K562 (cell line): ENCODE measurements around the gene PSMD14. TPM values are rescaled to one million over a fixed set of nuclear protein-coding genes. Genes with fewer than 3 reads are reported as not detected.

Experiments
- ATAC-seq: fragments of 200-7000 bp; cut with Tn5 transposase; 3 replicates; pipeline ENCODE4 v1.9.1; 2020; ENCODE audit warnings: moderate library complexity
- BruUV-seq: library from RNA; stranded (reverse); fragments of 400-500 nt; replicated peaks from 2 replicates; lab custom pipeline; 2021; lab: Mats Ljungman, UMichigan
- CTCF ChIA-PET: fragments of 300-600 bp; formaldehyde crosslinking; extraction: SDS; loops from one replicate; lab custom pipeline; 2021; ENCODE audit warnings: low intra/inter-chr PET ratio; lab: Yijun Ruan, JAX
- POLR2A ChIA-PET: fragments of 300-600, 350-650 bp; sonication (Branson Sonifier 250); formaldehyde crosslinking; extraction: SDS; loops from one replicate; lab custom pipeline; 2021; ENCODE audit warnings: antibody characterized with exemption, inconsistent platforms; lab: Yijun Ruan, JAX
- DNase-seq, 4 experiments: peaks; one replicate each; pipeline versions ENCODE4 v3.0.0 to v3.0.0-alpha.2; 2011 to 2018; ENCODE audit warnings: low spot score in 3 of 4, mixed read lengths in 3 of 4; ENCODE audit errors: extremely low read depth in 1 of 4
- FAIRE-seq: peaks from 2 replicates; lab custom pipeline; 2011; peaks lifted over from hg19 to GRCh38; lab: Jason Lieb, UNC
- H2AFZ ChIP-seq: 2 replicates; pipeline ENCODE4 v1.6.0; 2011; ENCODE audit warnings: low read depth, low read length, control low read depth, inconsistent platforms
- H3K27ac ChIP-seq: fragments of 200-600 bp; 3 replicates; pipeline ENCODE4 v1.8.0; 2011; ENCODE audit warnings: low read depth, mild to moderate bottlenecking, control low read depth, inconsistent platforms, low read length, moderate library complexity, mixed read lengths; ENCODE audit errors: extremely low read depth
- H3K27me3 ChIP-seq, 2 experiments: fragments of 300-600 bp in 1 of 2; 2 replicates in 1 of 2; 3 replicates in 1 of 2; pipeline versions ENCODE4 v1.6.0 to v1.8.0; 2011; ENCODE audit warnings: inconsistent platforms in 2 of 2, low read length in 2 of 2, mild to moderate bottlenecking in 1 of 2, mixed read lengths in 1 of 2, moderate library complexity in 1 of 2; ENCODE audit not compliant: control insufficient read depth in 2 of 2, insufficient read depth in 2 of 2
- H3K36me3 ChIP-seq: fragments of 300-600 bp; 3 replicates; pipeline ENCODE4 v1.8.0; 2011; ENCODE audit warnings: mild to moderate bottlenecking, low read length, inconsistent platforms; ENCODE audit not compliant: control insufficient read depth, insufficient read depth
- H3K4me1 ChIP-seq, 2 experiments: fragments of 200-600 bp in 1 of 2; replicated peaks in 1 of 2; 2 replicates in 1 of 2; 3 replicates in 1 of 2; pipeline versions ENCODE4 v1.5.1 to v1.8.0; 2011; ENCODE audit warnings: inconsistent platforms in 2 of 2, low read length in 2 of 2, mild to moderate bottlenecking in 1 of 2, mixed read lengths in 1 of 2, moderate library complexity in 1 of 2; ENCODE audit not compliant: control insufficient read depth in 2 of 2, insufficient read depth in 2 of 2
- H3K4me2 ChIP-seq: 2 replicates; pipeline ENCODE4 v1.6.1; 2011; ENCODE audit warnings: low read length, control low read depth, inconsistent platforms, mixed read lengths; ENCODE audit not compliant: insufficient read depth
- H3K4me3 ChIP-seq: fragments of 200-600 bp; sonication (generic), shearing (Covaris generic); 2 replicates; pipeline ENCODE4 v1.5.1; 2016; ENCODE audit warnings: control low read depth, inconsistent platforms
- H3K79me2 ChIP-seq: fragments of 200-600 bp; 3 replicates; pipeline ENCODE4 v1.8.0; 2011; ENCODE audit warnings: low read length, inconsistent platforms; ENCODE audit not compliant: control insufficient read depth, insufficient read depth
- H3K9ac ChIP-seq, 2 experiments: 2 replicates each; pipeline versions ENCODE4 v1.6.0 to v1.6.1; 2011; ENCODE audit warnings: low read depth in 2 of 2, low read length in 2 of 2, control low read depth in 1 of 2, inconsistent platforms in 1 of 2, mild to moderate bottlenecking in 1 of 2, mixed read lengths in 1 of 2; ENCODE audit not compliant: insufficient read depth in 1 of 2
- H3K9me1 ChIP-seq: one replicate; pipeline ENCODE4 v1.6.0; 2011; ENCODE audit warnings: inconsistent platforms, mild to moderate bottlenecking, low read length, moderate library complexity; ENCODE audit not compliant: control insufficient read depth, insufficient read depth
- H3K9me3 ChIP-seq: replicated peaks from 2 replicates; pipeline ENCODE4 v1.5.1; 2011; ENCODE audit warnings: low read depth, low read length, inconsistent platforms; ENCODE audit not compliant: control insufficient read depth, insufficient read depth
- H4K20me1 ChIP-seq: replicated peaks from 2 replicates; pipeline ENCODE4 v1.6.1; 2011; ENCODE audit warnings: low read length, inconsistent platforms, mixed read lengths; ENCODE audit not compliant: control insufficient read depth, insufficient read depth
- ATF1 ChIP-seq, 2 experiments: fragments of 450-650 bp in 1 of 2; IDR thresholded peaks; 2 replicates each; pipeline ENCODE4 v1.6.1; 2016; ENCODE audit warnings: missing compliant biosample characterization in 1 of 2, missing genetic modification characterization in 1 of 2
- CC2D1A ChIP-seq: fragments of 450-650 bp; IDR thresholded peaks from 2 replicates; pipeline ENCODE4 v1.6.1; 2017; ENCODE audit warnings: mild to moderate bottlenecking
- GATA2 ChIP-seq: sonication (generic); formaldehyde crosslinking; IDR thresholded peaks from 2 replicates; pipeline ENCODE4 v1.4.0; 2020; ENCODE audit warnings: mild to moderate bottlenecking, missing genetic modification reagents
- SIRT6 ChIP-seq: IDR thresholded peaks from one replicate; pipeline ENCODE4 v1.6.1; 2012; ENCODE audit warnings: low read depth, mild to moderate bottlenecking, control low read depth, inconsistent platforms, low read length, moderate library complexity
- ZNF184 ChIP-seq: sonication (generic); formaldehyde crosslinking; IDR thresholded peaks from 2 replicates; pipeline ENCODE4 v1.5.0; 2020; ENCODE audit warnings: missing genetic modification reagents
- WGBS: fragments of 100-300 bp; shearing (Covaris generic); methylation state at CpG from one replicate; pipeline ENCODE4 v1.1.6; 2016; ENCODE audit warnings: low coverage, mixed read lengths; ENCODE audit not compliant: insufficient coverage; ENCODE audit errors: missing lambda C conversion rate; 5-methylcytosine and 5-hydroxymethylcytosine counted together
- in situ Hi-C: fragments of 300-500 bp; cut with MboI; formaldehyde crosslinking; loops from 4 replicates; pipeline ENCODE4 v1.15.0; 2018; ENCODE audit warnings: inconsistent platforms, mixed read lengths
- intact Hi-C: fragments of 100-400 bp; cut with micrococcal nuclease; formaldehyde crosslinking; loops from 2 replicates; pipeline ENCODE4 v1.14.2; 2022
- polyA plus RNA-seq, 8 experiments: library from polyadenylated mRNA; depleted of rRNA in 4 of 8; stranded (reverse) in 5 of 8; unstranded in 3 of 8; fragments of >200 nt; fragmentation: Nextera tagmentation in 2 of 8; fragmentation: Illumina TruSeq in 1 of 8; extraction: Ambion mirVana in 2 of 8; extraction: Trizol in 1 of 8; gene quantifications; 2 replicates each; pipeline versions ENCODE4 v1.2.1 to v1.2.3, GENCODE V29; 2011 to 2014; ENCODE audit warnings: inconsistent platforms in 1 of 8, missing spikeins in 1 of 8
- total RNA-seq, 7 experiments: library from RNA; depleted of rRNA in 6 of 7; stranded (reverse); fragments of >200 nt in 6 of 7; fragmentation: Illumina TruSeq in 2 of 7; extraction: Trizol in 2 of 7; gene quantifications; 2 replicates each; pipeline versions ENCODE4 v1.2.1 to v1.2.3, GENCODE V29; 2011 to 2021; ENCODE audit warnings: low replicate concordance in 1 of 7
- TF ChIP-seq, protein P1 (sequence below): fragments of 450-650 bp; IDR thresholded peaks from 2 replicates; pipeline ENCODE4 v1.6.1; 2017; ENCODE audit warnings: antibody characterized with exemption, mild to moderate bottlenecking
- TF ChIP-seq, protein P2 (sequence below): fragments of 250-450 bp; sonication (Bioruptor Pico); IDR thresholded peaks from 2 replicates; pipeline ENCODE4 v1.5.0; 2022; ENCODE audit warnings: mild to moderate bottlenecking

PSMD14 gene
- total and polyA plus RNA-seq, 9 of the 15 experiments (the other 6 are each of a cell fraction or from before 2014, with no cell fraction given) = 151 to 515 (median 228) TPM

DNA sequence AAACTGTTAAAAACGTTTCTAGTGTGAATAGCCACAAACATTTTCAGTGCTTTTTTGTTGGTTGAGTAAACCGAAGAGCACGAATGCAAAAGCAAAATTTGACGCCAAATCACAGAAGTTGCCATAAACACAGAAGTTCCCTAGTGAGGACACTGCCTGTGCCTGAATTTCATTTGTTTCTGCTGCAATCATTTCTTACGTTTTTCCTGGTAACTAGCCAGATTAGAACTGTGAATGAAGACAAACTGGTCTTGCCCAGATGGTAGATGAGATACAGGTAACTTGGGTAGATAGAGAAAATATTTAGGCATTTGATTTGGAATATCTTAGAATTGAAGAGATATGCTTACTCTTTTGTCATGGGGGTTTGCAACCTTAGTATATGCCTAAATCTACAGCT is 98.1 kb downstream of the PSMD14 start:
- ChIA-PET CTCF (no interaction called here), POLR2A (interaction anchor here (1.1 kb wide), 1 partner anchor 8 kb away, joined by 3 read pairs; no protein-coding TSS in a partner anchor)
- intact Hi-C loops = no loop called here
- Histone ChIP-seq H2AFZ (no peak overlapping the region), H3K79me2 (no peaks in the 10 kb centered on the region), H3K9me1 (no peaks in the 10 kb centered on the region), H3K4me1 (no peaks in the 10 kb centered on the region), H3K36me3 (peaks cover 52% of the 10 kb centered on the region), H3K9ac (no peak overlapping the region), H3K27ac (no peak overlapping the region), H3K4me2 (no peak overlapping the region), H3K4me3 (no peak overlapping the region), H3K27me3 (no peaks in the 10 kb centered on the region), H3K9me3 (no peaks in the 10 kb centered on the region), H4K20me1 (no peaks in the 10 kb centered on the region)
- 75% methylated on average over 5 of the region's 5 CpGs for WGBS
- TF ChIP-seq ZNF184 = no peak
- TF ChIP-seq, protein P1, sequence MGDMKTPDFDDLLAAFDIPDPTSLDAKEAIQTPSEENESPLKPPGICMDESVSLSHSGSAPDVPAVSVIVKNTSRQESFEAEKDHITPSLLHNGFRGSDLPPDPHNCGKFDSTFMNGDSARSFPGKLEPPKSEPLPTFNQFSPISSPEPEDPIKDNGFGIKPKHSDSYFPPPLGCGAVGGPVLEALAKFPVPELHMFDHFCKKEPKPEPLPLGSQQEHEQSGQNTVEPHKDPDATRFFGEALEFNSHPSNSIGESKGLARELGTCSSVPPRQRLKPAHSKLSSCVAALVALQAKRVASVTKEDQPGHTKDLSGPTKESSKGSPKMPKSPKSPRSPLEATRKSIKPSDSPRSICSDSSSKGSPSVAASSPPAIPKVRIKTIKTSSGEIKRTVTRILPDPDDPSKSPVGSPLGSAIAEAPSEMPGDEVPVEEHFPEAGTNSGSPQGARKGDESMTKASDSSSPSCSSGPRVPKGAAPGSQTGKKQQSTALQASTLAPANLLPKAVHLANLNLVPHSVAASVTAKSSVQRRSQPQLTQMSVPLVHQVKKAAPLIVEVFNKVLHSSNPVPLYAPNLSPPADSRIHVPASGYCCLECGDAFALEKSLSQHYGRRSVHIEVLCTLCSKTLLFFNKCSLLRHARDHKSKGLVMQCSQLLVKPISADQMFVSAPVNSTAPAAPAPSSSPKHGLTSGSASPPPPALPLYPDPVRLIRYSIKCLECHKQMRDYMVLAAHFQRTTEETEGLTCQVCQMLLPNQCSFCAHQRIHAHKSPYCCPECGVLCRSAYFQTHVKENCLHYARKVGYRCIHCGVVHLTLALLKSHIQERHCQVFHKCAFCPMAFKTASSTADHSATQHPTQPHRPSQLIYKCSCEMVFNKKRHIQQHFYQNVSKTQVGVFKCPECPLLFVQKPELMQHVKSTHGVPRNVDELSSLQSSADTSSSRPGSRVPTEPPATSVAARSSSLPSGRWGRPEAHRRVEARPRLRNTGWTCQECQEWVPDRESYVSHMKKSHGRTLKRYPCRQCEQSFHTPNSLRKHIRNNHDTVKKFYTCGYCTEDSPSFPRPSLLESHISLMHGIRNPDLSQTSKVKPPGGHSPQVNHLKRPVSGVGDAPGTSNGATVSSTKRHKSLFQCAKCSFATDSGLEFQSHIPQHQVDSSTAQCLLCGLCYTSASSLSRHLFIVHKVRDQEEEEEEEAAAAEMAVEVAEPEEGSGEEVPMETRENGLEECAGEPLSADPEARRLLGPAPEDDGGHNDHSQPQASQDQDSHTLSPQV = no peak
- TF ChIP-seq GATA2 (CRISPR knock-in tag) = no peak
- TF ChIP-seq ATF1 (CRISPR knock-in tag; IDR thresholded peaks at IDR 0.05) = no peak
- no peak for TF ChIP-seq ATF1 (tag; IDR thresholded peaks at IDR 0.05)
- TF ChIP-seq, protein P2, sequence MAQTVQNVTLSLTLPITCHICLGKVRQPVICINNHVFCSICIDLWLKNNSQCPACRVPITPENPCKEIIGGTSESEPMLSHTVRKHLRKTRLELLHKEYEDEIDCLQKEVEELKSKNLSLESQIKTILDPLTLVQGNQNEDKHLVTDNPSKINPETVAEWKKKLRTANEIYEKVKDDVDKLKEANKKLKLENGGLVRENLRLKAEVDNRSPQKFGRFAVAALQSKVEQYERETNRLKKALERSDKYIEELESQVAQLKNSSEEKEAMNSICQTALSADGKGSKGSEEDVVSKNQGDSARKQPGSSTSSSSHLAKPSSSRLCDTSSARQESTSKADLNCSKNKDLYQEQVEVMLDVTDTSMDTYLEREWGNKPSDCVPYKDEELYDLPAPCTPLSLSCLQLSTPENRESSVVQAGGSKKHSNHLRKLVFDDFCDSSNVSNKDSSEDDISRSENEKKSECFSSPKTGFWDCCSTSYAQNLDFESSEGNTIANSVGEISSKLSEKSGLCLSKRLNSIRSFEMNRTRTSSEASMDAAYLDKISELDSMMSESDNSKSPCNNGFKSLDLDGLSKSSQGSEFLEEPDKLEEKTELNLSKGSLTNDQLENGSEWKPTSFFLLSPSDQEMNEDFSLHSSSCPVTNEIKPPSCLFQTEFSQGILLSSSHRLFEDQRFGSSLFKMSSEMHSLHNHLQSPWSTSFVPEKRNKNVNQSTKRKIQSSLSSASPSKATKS (CRISPR knock-in tag) = no peak
- no peak for TF ChIP-seq SIRT6
- no peak for TF ChIP-seq CC2D1A
- FAIRE-seq = peak; percentile 64
- no peak for ATAC-seq
- no TSS peak for BruUV-seq
- DNase-seq = no peak
- in situ Hi-C loops = no loop called here
